ENCODE measurements around the gene TTC23. TPM values are rescaled to one million over a fixed set of nuclear protein-coding genes. Genes with fewer than 3 reads are reported as not detected.

Gene TTC23
- total RNA-seq, 2 experiments from 2014 or later, result 2.8 to 7.6 TPM

- Histone ChIP-seq H3K4me1 (ENCODE audit: insufficient read depth, low read length, poor library complexity, severe bottlenecking) (no peaks in the 10 kb centered on the region), H3K9me2 (ENCODE audit: insufficient read depth, low read length) (no peaks in the 10 kb centered on the region), H2AFZ (ENCODE audit: low read length) (no peak overlapping the region), H3K9me3 (ENCODE audit: low read length) (no peaks in the 10 kb centered on the region), H3K4me2 (ENCODE audit: low read length) (no peak overlapping the region), H3K4me3 (ENCODE audit: low read depth, low read length, poor library complexity, severe bottlenecking) (no peak overlapping the region), H3K36me3 (ENCODE audit: insufficient read depth, low read length) (no peaks in the 10 kb centered on the region), H3K27ac (ENCODE audit: low read depth, low read length, poor library complexity, severe bottlenecking) (no peak overlapping the region), H3K79me2 (ENCODE audit: insufficient read depth, low read depth, low read length) (no peaks in the 10 kb centered on the region), H4K20me1 (ENCODE audit: insufficient read depth, low read length) (no peaks in the 10 kb centered on the region)
- no TSS peak for BruUV-seq (replicated peaks)
- POLR2A ChIA-PET, result no interaction called here
- no peak for DNase-seq (ENCODE audit: low spot score)
- intact Hi-C loops (cut with micrococcal nuclease; ENCODE audit: unreplicated experiment), result no loop called here
- TF ChIP-seq EZH2phosphoT487 (IDR thresholded peaks at IDR 0.05; ENCODE audit: borderline replicate concordance, low read depth, low read length), result no peak
- TF ChIP-seq CTCF (conservative IDR thresholded peaks at IDR 0.05; ENCODE audit: low read length), result no peak
- CTCF ChIA-PET (ENCODE audit: unreplicated experiment), result no interaction called here
Measured at GRCh38 chr15:99148851-99149276, 100.5 kb downstream of the TTC23 start.

- BruUV-seq (replicated peaks), result no TSS peak
- DNase-seq (ENCODE audit: low spot score), result no peak
- Histone ChIP-seq H3K4me2 (ENCODE audit: low read length) (no peak overlapping the region), H3K36me3 (ENCODE audit: insufficient read depth, low read length) (no peaks in the 10 kb centered on the region), H3K4me1 (ENCODE audit: insufficient read depth, low read length, poor library complexity, severe bottlenecking) (no peaks in the 10 kb centered on the region), H2AFZ (ENCODE audit: low read length) (no peak overlapping the region), H3K9me2 (ENCODE audit: insufficient read depth, low read length) (no peaks in the 10 kb centered on the region), H3K27ac (ENCODE audit: low read depth, low read length, poor library complexity, severe bottlenecking) (no peak overlapping the region), H3K4me3 (ENCODE audit: low read depth, low read length, poor library complexity, severe bottlenecking) (no peak overlapping the region), H3K9me3 (ENCODE audit: low read length) (no peaks in the 10 kb centered on the region), H4K20me1 (ENCODE audit: insufficient read depth, low read length) (no peaks in the 10 kb centered on the region), H3K79me2 (ENCODE audit: insufficient read depth, low read depth, low read length) (no peaks in the 10 kb centered on the region)
- ChIA-PET CTCF (ENCODE audit: unreplicated experiment) (no interaction called here), POLR2A (no interaction called here)
- intact Hi-C loops (cut with micrococcal nuclease; ENCODE audit: unreplicated experiment), result no loop called here
- no peak for TF ChIP-seq EZH2phosphoT487 (IDR thresholded peaks at IDR 0.05; ENCODE audit: borderline replicate concordance, low read depth, low read length)
- no peak for TF ChIP-seq CTCF (conservative IDR thresholded peaks at IDR 0.05; ENCODE audit: low read length)
Measured at GRCh38 chr15:99146661-99147060, 102.7 kb downstream of the TTC23 start.

- TF ChIP-seq CTCF (conservative IDR thresholded peaks at IDR 0.05; ENCODE audit: low read length), result no peak
- TF ChIP-seq EZH2phosphoT487 (IDR thresholded peaks at IDR 0.05; ENCODE audit: borderline replicate concordance, low read depth, low read length), result no peak
- no peaks in the 10 kb centered on the region for H3K36me3 ChIP-seq (ENCODE audit: insufficient read depth, low read length)
- no peaks in the 10 kb centered on the region for H3K4me1 ChIP-seq (ENCODE audit: insufficient read depth, low read length, poor library complexity, severe bottlenecking)
- H3K9me2 ChIP-seq (ENCODE audit: insufficient read depth, low read length), result no peaks in the 10 kb centered on the region
- ChIA-PET CTCF (ENCODE audit: unreplicated experiment) (no interaction called here), POLR2A (no interaction called here)
- no peak overlapping the region for H3K27ac ChIP-seq (ENCODE audit: low read depth, low read length, poor library complexity, severe bottlenecking)
- no peak for DNase-seq (ENCODE audit: low spot score)
- no TSS peak for BruUV-seq (replicated peaks)
- H3K79me2 ChIP-seq (ENCODE audit: insufficient read depth, low read depth, low read length), result no peaks in the 10 kb centered on the region
- H4K20me1 ChIP-seq (ENCODE audit: insufficient read depth, low read length), result no peaks in the 10 kb centered on the region
- no peak overlapping the region for H3K4me2 ChIP-seq (ENCODE audit: low read length)
- H3K9me3 ChIP-seq (ENCODE audit: low read length), result no peaks in the 10 kb centered on the region
- no peak overlapping the region for H3K4me3 ChIP-seq (ENCODE audit: low read depth, low read length, poor library complexity, severe bottlenecking)
- H2AFZ ChIP-seq (ENCODE audit: low read length), result no peak overlapping the region
- intact Hi-C loops (cut with micrococcal nuclease; ENCODE audit: unreplicated experiment), result no loop called here
Measured at GRCh38 chr15:99145778-99146177, 103.6 kb downstream of the TTC23 start.
